Activated B cell treated with CpG ODN at 0.5 μM for 24 hours (primary cell): Measurements from ENCODE around the gene KRT80. TPM values are rescaled to one million over a fixed set of nuclear protein-coding genes. Genes with fewer than 3 reads are reported as not detected.

Source experiments
- ATAC-seq: fragments of 200-7000 bp; cut with Tn5 transposase; one replicate; pipeline ENCODE4 v1.10.0; 2021; ENCODE audit warnings: low read depth, mild to moderate bottlenecking, moderate library complexity
- CTCF ChIA-PET: fragments of 350-600 bp; sonication (Branson Sonifier 250); formaldehyde crosslinking; loops from one replicate; lab custom pipeline; 2021; ENCODE audit warnings: antibody characterized with exemption; lab: Charles Lee
- POLR2A ChIA-PET: fragments of 350-600 bp; sonication (Branson Sonifier 250); formaldehyde crosslinking; loops from one replicate; lab custom pipeline; 2021; ENCODE audit warnings: antibody characterized with exemption; lab: Charles Lee
- DNase-seq: peaks from one replicate; pipeline ENCODE4 v3.0.0; 2022
- H3K27ac Mint-ChIP-seq: one replicate; pipeline ENCODE4 v1.8.0; 2020; ENCODE audit warnings: mixed read lengths
- H3K27me3 Mint-ChIP-seq: one replicate; pipeline ENCODE4 v1.8.0; 2021; ENCODE audit warnings: mixed read lengths
- H3K36me3 Mint-ChIP-seq: one replicate; pipeline ENCODE4 v1.8.0; 2021; ENCODE audit warnings: low read depth, mixed read lengths
- H3K4me1 Mint-ChIP-seq: one replicate; pipeline ENCODE4 v1.8.0; 2021; ENCODE audit warnings: mixed read lengths
- H3K4me3 Mint-ChIP-seq: one replicate; pipeline ENCODE4 v1.8.0; 2020; ENCODE audit warnings: mild to moderate bottlenecking, mixed read lengths
- H3K9me3 Mint-ChIP-seq: one replicate; pipeline ENCODE4 v1.8.0; 2020; ENCODE audit warnings: mixed read lengths
- CTCF ChIP-seq: fragments of 200-600 bp; IDR thresholded peaks from one replicate; pipeline ENCODE4 v1.8.0; 2022; ENCODE audit warnings: antibody characterized with exemption, mild to moderate bottlenecking
- intact Hi-C: fragments of 100-400 bp; cut with micrococcal nuclease; formaldehyde crosslinking; loops from one replicate; pipeline ENCODE4 v1.15.1; 2024
- total RNA-seq: library from RNA; stranded (reverse); gene quantifications from 2 replicates; pipeline ENCODE4 v1.2.3, GENCODE V29; 2022

KRT80 gene
- total RNA-seq, 1 donor from 2014 or later = not detected

DNA sequence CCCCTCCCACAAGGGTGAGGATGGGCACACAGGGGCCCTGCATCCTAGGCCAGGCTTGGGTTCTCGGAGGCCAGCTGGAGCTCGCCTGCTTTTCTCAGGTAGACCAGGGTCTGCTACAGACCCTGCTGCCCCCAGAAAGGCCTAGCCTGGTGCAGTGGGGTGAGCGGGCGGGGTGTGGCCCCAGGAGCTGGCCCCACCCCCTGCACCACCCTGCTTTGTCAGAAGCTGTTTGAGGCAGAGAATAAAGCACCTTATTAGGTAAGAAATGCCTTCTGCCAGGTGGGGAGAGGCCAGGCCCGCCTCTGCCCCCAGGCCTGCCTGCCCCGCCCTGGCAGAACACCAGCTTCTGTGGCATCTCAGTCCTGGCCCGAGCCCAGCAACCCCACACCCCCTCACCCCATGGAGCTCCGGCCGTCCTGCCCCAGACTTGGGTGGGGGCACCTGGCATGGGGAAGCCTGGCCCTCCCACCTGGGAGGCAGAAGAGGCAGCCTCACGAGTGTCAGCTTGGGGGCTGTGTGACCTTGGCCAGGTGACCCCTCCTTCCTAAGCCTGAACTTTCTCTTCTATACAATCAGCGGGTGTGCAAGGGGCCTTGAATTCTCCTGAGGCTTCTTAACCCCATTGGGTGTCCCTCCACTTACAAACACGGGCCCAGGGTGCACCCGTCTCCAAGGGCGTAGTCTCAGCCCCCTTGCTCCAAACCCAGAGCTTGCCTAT is 43.2 kb downstream of the KRT80 start:
- CTCF ChIA-PET = no interaction called here

GRCh38 chr12:52147964-52148463 is 43.8 kb downstream of the KRT80 start:
- H3K36me3 Mint-ChIP-seq = no peaks in the 10 kb centered on the region
- intact Hi-C loops = no loop called here
- no peaks in the 10 kb centered on the region for H3K9me3 Mint-ChIP-seq

More for the DNA sequence above, 43.2 kb downstream of the KRT80 start:
- Mint-ChIP-seq H3K4me3 (no peak overlapping the region), H3K9me3 (no peaks in the 10 kb centered on the region), H3K27me3 (peaks cover 23% of the 10 kb centered on the region), H3K36me3 (no peaks in the 10 kb centered on the region), H3K27ac (no peak overlapping the region), H3K4me1 (peaks cover 6% of the 10 kb centered on the region)
- POLR2A ChIA-PET = no interaction called here
- intact Hi-C loops = no loop called here
- no peak for DNase-seq
- ATAC-seq = no peak
- no peak for TF ChIP-seq CTCF

GRCh38 chr12:52147367-52147963 is 44.3 kb downstream of the KRT80 start:
- ChIA-PET POLR2A (no interaction called here), CTCF (interaction anchor here (0.5 kb wide), 1 partner anchor 1736 kb away, joined by 3 read pairs; no protein-coding TSS in a partner anchor)
- Mint-ChIP-seq H3K4me3 (no peak overlapping the region), H3K36me3 (no peaks in the 10 kb centered on the region), H3K27ac (no peak overlapping the region), H3K4me1 (peaks cover 6% of the 10 kb centered on the region), H3K27me3 (peaks cover 17% of the 10 kb centered on the region), H3K9me3 (no peaks in the 10 kb centered on the region)
- ATAC-seq (no peak), DNase-seq (no peak)
- intact Hi-C loops = no loop called here
- no peak for TF ChIP-seq CTCF

More at GRCh38 chr12:52147964-52148463, 43.8 kb downstream of the KRT80 start:
- ChIA-PET CTCF (interaction anchor here (0.5 kb wide), 1 partner anchor 1736 kb away, joined by 3 read pairs; no protein-coding TSS in a partner anchor), POLR2A (no interaction called here)
- Mint-ChIP-seq H3K4me3 (no peak overlapping the region), H3K27ac (no peak overlapping the region), H3K4me1 (peaks cover 6% of the 10 kb centered on the region), H3K27me3 (peaks cover 21% of the 10 kb centered on the region)
- TF ChIP-seq CTCF = no peak
- DNase-seq = no peak
- no peak for ATAC-seq

DNA sequence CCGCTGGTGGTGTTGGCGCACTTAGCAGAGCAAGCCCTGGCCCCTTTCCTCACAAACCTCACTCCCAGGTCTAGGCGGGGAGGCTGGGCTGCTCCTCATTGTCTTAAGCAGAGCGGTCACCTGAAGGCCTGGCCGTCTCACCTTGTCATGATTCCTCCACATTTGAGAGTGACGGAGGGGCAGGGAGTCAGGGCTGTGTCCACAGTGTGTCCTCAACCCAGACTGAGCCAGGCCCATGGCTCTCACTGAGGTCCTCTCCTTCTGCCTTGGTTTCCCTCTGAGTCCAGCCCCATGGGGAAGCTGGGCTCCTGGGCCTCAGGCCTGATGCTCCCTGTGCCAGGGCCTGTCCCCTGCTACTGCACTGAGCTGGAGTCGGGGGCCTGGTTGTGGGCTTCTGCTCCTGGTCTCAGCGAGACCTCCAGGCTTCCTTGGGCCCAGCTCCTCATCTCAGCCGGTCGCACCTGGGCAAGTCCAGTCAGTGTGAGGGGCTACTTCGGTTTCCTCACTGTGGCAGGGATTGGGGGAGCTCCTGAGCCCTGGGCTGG is 44.9 kb downstream of the KRT80 start:
- H3K36me3 Mint-ChIP-seq = no peaks in the 10 kb centered on the region
- H3K9me3 Mint-ChIP-seq = no peaks in the 10 kb centered on the region
- DNase-seq = no peak
- ChIA-PET CTCF (interaction anchor here (1.4 kb wide), 1 partner anchor 10 kb away, joined by 3 read pairs; no protein-coding TSS in a partner anchor), POLR2A (no interaction called here)
- no peak overlapping the region for H3K4me3 Mint-ChIP-seq
- H3K27ac Mint-ChIP-seq = no peak overlapping the region
- peaks cover 17% of the 10 kb centered on the region for H3K27me3 Mint-ChIP-seq
- intact Hi-C loops = no loop called here
- peaks cover 5% of the 10 kb centered on the region for H3K4me1 Mint-ChIP-seq
- no peak for ATAC-seq
- TF ChIP-seq CTCF = no peak
